Activated CD4-positive, alpha-beta memory T cell treated with anti-CD3 and anti-CD28 coated beads, Interleukin-2, amount 10 ng/mL, durations not matched to agents 7 days and 5 days (primary cell): ENCODE measurements around the gene ZBTB20. TPM values are rescaled to one million over a fixed set of nuclear protein-coding genes. Genes with fewer than 3 reads are reported as not detected.

Experiments
- CTCF ChIA-PET: fragments of 350-600 bp; sonication (Branson Sonifier 250); formaldehyde crosslinking; loops from one replicate; lab custom pipeline; 2021; ENCODE audit warnings: antibody characterized with exemption, inconsistent platforms; lab: Charles Lee
- POLR2A ChIA-PET: fragments of 350-600 bp; sonication (Branson Sonifier 250); formaldehyde crosslinking; loops from one replicate; lab custom pipeline; 2021; ENCODE audit warnings: antibody characterized with exemption; lab: Charles Lee
- DNase-seq: peaks from one replicate; pipeline ENCODE4 v3.0.0-alpha.2; 2020
- H3K27ac Mint-ChIP-seq: one replicate; pipeline ENCODE4 v1.8.0; 2021; ENCODE audit warnings: mild to moderate bottlenecking, mixed read lengths
- H3K27me3 Mint-ChIP-seq: one replicate; pipeline ENCODE4 v1.8.0; 2021; ENCODE audit warnings: mixed read lengths
- H3K36me3 Mint-ChIP-seq: one replicate; pipeline ENCODE4 v1.8.0; 2021; ENCODE audit warnings: low read depth, mixed read lengths
- H3K4me1 Mint-ChIP-seq: one replicate; pipeline ENCODE4 v1.8.0; 2021; ENCODE audit warnings: mixed read lengths
- H3K4me3 Mint-ChIP-seq: one replicate; pipeline ENCODE4 v1.8.0; 2021; ENCODE audit warnings: mild to moderate bottlenecking, mixed read lengths
- H3K9me3 Mint-ChIP-seq: one replicate; pipeline ENCODE4 v1.8.0; 2021; ENCODE audit warnings: mixed read lengths
- total RNA-seq, 2 experiments: library from RNA; stranded (reverse); gene quantifications; one replicate each; pipeline ENCODE4 v1.2.3, GENCODE V29; 2021

ZBTB20 gene
- total RNA-seq, 2 experiments from 2014 or later = 6.3 to 8.6 TPM

GRCh38 chr3:114538211-114538610 lies 608.9 kb downstream of the ZBTB20 start:
- POLR2A ChIA-PET = no interaction called here

DNA sequence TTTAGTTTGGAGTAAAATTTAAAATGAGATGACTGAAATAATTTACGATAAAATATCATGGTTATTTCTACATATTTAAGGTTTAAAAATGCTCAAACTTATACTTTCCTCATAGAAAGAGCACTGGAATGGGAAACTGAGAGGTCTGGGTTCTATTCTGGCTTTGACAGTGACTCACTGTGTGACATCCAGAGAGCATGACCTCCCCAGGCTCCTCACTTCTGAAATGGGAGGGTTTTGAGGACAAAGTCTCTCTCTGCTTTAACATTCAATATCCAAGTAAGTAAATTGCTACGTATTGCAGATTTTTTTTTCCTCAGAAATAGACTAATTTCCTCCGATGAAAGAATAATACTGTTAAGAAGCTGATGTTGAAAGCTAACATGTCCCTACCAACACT lies 618.6 kb downstream of the ZBTB20 start:
- DNase-seq = no peak
- H3K36me3 Mint-ChIP-seq = no peaks in the 10 kb centered on the region
- no peaks in the 10 kb centered on the region for H3K4me1 Mint-ChIP-seq
- CTCF ChIA-PET = interaction anchor here (0.6 to 0.7 kb wide), 2 partner anchors 360 to 375 kb away, joined by 3 to 4 read pairs; no protein-coding TSS in a partner anchor
- no peak overlapping the region for H3K4me3 Mint-ChIP-seq
- no peaks in the 10 kb centered on the region for H3K27me3 Mint-ChIP-seq
- H3K9me3 Mint-ChIP-seq = peaks cover 6% of the 10 kb centered on the region
- POLR2A ChIA-PET = no interaction called here
- H3K27ac Mint-ChIP-seq = no peak overlapping the region

More at GRCh38 chr3:114538211-114538610, 608.9 kb downstream of the ZBTB20 start:
- H3K4me3 Mint-ChIP-seq = no peak overlapping the region
- CTCF ChIA-PET = no interaction called here
- peaks cover 14% of the 10 kb centered on the region for H3K9me3 Mint-ChIP-seq
- peaks cover 3% of the 10 kb centered on the region for H3K36me3 Mint-ChIP-seq
- no peak for DNase-seq
- no peaks in the 10 kb centered on the region for H3K27me3 Mint-ChIP-seq
- no peaks in the 10 kb centered on the region for H3K4me1 Mint-ChIP-seq
- H3K27ac Mint-ChIP-seq = no peak overlapping the region

DNA sequence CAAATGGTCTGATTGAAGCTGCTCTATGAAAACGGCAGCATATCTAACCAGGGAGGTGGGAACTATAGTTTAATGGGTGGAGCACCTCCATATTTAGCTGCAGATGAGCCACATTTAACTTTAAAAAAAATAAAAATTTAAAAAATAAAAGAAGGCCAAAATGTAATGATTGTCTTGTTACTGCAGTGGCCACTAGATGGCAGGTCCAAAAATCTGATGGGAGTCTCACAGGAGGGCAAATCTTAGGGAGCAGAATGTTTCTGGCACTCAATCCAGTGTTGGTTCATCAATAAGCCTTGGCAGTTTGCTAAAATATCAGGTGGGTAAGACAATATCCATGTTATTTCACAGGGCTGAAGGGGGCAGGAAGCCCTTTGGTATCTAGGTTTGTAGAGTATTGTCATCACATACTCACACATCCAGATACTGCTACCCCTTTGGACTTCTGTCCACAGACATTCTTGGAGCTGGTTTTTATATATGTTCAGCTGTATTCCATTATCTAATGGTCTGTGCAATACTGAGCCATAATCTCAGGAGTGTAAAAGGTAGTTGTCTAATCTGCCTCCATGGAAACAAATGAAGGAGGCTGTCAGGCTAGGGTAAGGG lies 619.9 kb downstream of the ZBTB20 start:
- ChIA-PET CTCF (interaction anchor here (0.7 kb wide), 1 partner anchor 73 kb away, joined by 3 read pairs; no protein-coding TSS in a partner anchor), POLR2A (no interaction called here)
- Mint-ChIP-seq H3K4me1 (no peaks in the 10 kb centered on the region), H3K36me3 (no peaks in the 10 kb centered on the region), H3K27me3 (no peaks in the 10 kb centered on the region), H3K4me3 (no peak overlapping the region), H3K9me3 (peaks cover 2% of the 10 kb centered on the region), H3K27ac (no peak overlapping the region)
- no peak for DNase-seq

DNA sequence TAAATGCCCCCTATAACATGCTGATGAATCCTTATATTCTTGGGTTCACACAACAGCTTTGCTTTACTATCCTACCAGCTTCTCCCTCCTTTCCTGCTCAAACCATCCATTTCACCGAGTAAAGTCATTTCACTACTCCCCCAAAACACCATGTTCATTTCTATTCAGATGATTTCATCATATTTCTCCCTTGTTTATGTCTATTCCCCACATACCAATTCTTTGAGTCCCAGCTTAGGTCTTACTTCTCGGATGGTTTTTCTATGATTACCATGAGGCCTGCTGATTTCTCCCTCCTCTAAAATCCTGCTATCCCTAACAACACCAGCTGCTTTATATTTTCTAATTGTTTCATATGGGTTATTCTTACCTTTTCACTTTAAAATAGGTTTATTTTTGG lies 621.8 kb downstream of the ZBTB20 start:
- Mint-ChIP-seq H3K27ac (no peak overlapping the region), H3K4me1 (no peaks in the 10 kb centered on the region), H3K36me3 (no peaks in the 10 kb centered on the region), H3K27me3 (no peaks in the 10 kb centered on the region), H3K9me3 (no peaks in the 10 kb centered on the region), H3K4me3 (no peak overlapping the region)
- ChIA-PET POLR2A (no interaction called here), CTCF (interaction anchor here (0.8 kb wide), 1 partner anchor 10 kb away, joined by 3 read pairs; no protein-coding TSS in a partner anchor)
- DNase-seq = no peak

- POLR2A ChIA-PET = no interaction called here
- CTCF ChIA-PET = no interaction called here
- Mint-ChIP-seq H3K27me3 (no peaks in the 10 kb centered on the region), H3K36me3 (no peaks in the 10 kb centered on the region), H3K27ac (no peak overlapping the region), H3K4me3 (no peak overlapping the region), H3K9me3 (no peaks in the 10 kb centered on the region), H3K4me1 (no peaks in the 10 kb centered on the region)
- no peak for DNase-seq
These were observed 627.7 kb downstream of the ZBTB20 start for GRCh38 chr3:114519415-114519814.

DNA sequence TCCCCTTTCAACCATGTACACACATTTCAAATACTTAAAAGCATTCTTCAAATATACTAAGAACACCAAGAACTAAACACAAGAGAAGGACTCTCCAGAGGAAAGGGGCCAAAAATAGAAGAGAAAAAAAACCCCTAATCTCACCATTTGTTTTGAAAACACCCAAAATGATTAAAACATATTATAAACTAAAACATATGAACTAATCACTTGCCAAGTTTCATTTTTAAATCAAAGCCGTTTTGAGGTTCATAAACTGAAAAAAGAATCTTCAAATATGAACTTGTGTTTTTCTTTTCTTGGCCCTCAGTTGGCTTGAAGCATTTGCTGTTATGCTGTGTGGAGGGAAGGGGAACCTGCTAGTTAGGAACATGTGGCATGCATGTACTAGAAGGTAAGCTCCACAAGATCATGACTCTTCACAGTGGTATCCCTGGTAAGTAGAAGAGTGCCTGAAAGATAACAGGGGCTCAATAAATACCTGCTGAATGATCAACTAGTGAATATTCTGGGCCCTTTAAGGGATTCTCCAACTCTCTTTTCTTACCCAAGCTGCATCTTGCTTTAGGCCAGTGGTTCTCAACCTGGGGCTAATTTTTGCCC lies 628.8 kb downstream of the ZBTB20 start:
- Mint-ChIP-seq H3K4me3 (no peak overlapping the region), H3K27me3 (no peaks in the 10 kb centered on the region), H3K27ac (no peak overlapping the region), H3K9me3 (no peaks in the 10 kb centered on the region), H3K36me3 (no peaks in the 10 kb centered on the region), H3K4me1 (no peaks in the 10 kb centered on the region)
- POLR2A ChIA-PET = no interaction called here
- CTCF ChIA-PET = no interaction called here
- DNase-seq = no peak

GRCh38 chr3:114510201-114510600 lies 636.9 kb downstream of the ZBTB20 start:
- Mint-ChIP-seq H3K27ac (no peak overlapping the region), H3K36me3 (no peaks in the 10 kb centered on the region), H3K4me1 (no peaks in the 10 kb centered on the region), H3K4me3 (no peak overlapping the region), H3K27me3 (peaks cover 6% of the 10 kb centered on the region), H3K9me3 (no peaks in the 10 kb centered on the region)
- ChIA-PET POLR2A (no interaction called here), CTCF (no interaction called here)
- DNase-seq = no peak

GRCh38 chr3:114509756-114510155 lies 637.3 kb downstream of the ZBTB20 start:
- H3K27me3 Mint-ChIP-seq = peaks cover 10% of the 10 kb centered on the region
- no peak overlapping the region for H3K4me3 Mint-ChIP-seq
- H3K27ac Mint-ChIP-seq = no peak overlapping the region
- no peak for DNase-seq
- H3K36me3 Mint-ChIP-seq = no peaks in the 10 kb centered on the region
- no peaks in the 10 kb centered on the region for H3K9me3 Mint-ChIP-seq
- peaks cover 2% of the 10 kb centered on the region for H3K4me1 Mint-ChIP-seq
- POLR2A ChIA-PET = no interaction called here
- CTCF ChIA-PET = no interaction called here

DNA sequence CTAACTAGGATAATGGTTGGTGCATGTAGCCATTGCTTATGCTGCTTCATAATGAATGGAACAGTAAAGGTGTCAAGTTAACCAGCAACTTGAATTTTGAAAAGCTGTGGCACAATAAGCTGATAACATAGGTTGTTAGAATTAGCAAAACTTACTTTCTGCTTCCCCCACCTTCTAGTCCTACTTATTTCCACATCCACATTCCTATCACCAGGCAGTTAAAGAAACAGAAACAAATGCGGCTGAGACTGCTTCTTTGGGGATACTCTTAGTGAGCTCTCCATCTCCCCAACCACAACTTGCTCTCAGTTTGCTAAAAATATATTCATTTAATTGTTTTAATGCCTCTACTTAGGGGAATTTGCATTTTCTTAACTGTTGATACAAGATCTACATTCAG lies 638.1 kb downstream of the ZBTB20 start:
- Mint-ChIP-seq H3K4me3 (no peak overlapping the region), H3K27ac (no peak overlapping the region), H3K4me1 (peaks cover 2% of the 10 kb centered on the region), H3K36me3 (no peaks in the 10 kb centered on the region), H3K9me3 (no peaks in the 10 kb centered on the region), H3K27me3 (peaks cover 13% of the 10 kb centered on the region)
- DNase-seq = no peak
- ChIA-PET POLR2A (no interaction called here), CTCF (no interaction called here)

- Mint-ChIP-seq H3K9me3 (no peaks in the 10 kb centered on the region), H3K4me3 (no peak overlapping the region), H3K4me1 (peaks cover 2% of the 10 kb centered on the region), H3K27me3 (peaks cover 13% of the 10 kb centered on the region), H3K27ac (no peak overlapping the region), H3K36me3 (no peaks in the 10 kb centered on the region)
- ChIA-PET CTCF (no interaction called here), POLR2A (no interaction called here)
- no peak for DNase-seq
These were observed 638.9 kb downstream of the ZBTB20 start for GRCh38 chr3:114508208-114508607.

GRCh38 chr3:114506591-114507300 lies 640.3 kb downstream of the ZBTB20 start:
- Mint-ChIP-seq H3K27ac (no peak overlapping the region), H3K27me3 (peaks cover 17% of the 10 kb centered on the region), H3K9me3 (no peaks in the 10 kb centered on the region), H3K4me3 (no peak overlapping the region), H3K36me3 (no peaks in the 10 kb centered on the region), H3K4me1 (peaks cover 7% of the 10 kb centered on the region)
- DNase-seq = no peak
- ChIA-PET CTCF (no interaction called here), POLR2A (no interaction called here)

DNA sequence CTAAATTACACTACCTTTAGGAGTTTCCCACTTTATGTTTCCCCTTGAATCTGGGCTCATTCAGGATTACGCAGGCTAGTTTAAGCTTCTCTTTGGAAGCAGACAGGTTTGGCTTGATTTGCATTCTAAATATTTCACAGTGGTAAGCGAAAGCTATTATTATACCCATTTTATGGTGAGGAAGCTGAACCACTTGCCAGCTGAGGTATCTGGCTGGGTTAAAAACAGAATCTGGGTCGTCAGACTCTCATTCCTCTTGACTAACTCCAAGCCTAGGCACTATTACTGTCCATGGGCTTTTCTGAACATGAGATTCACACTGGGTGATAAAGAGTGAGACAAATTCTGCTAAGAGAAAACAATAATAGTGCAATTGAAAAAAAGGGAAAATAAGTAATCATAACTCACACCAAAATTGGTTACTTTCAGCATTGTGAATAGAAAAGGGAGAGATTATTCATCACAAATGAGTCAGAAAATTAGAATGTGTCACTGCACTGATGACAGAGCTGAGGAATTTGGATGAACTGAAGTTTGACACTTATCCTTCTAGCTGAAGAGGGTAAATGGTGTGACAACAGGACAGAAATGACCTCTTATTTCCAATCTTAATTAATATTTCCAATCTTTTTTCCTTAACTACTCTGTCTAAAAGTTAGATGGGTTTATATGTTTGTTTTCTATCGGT lies 642.0 kb downstream of the ZBTB20 start:
- DNase-seq = no peak
- Mint-ChIP-seq H3K27ac (no peak overlapping the region), H3K36me3 (no peaks in the 10 kb centered on the region), H3K9me3 (no peaks in the 10 kb centered on the region), H3K27me3 (peaks cover 19% of the 10 kb centered on the region), H3K4me3 (no peak overlapping the region), H3K4me1 (peaks cover 10% of the 10 kb centered on the region)
- POLR2A ChIA-PET = interaction anchor here (1.0 kb wide), 1 partner anchor 21 kb away, joined by 3 read pairs; no protein-coding TSS in a partner anchor
- CTCF ChIA-PET = no interaction called here

- Mint-ChIP-seq H3K27ac (no peak overlapping the region), H3K27me3 (peaks cover 29% of the 10 kb centered on the region), H3K4me3 (no peak overlapping the region), H3K9me3 (no peaks in the 10 kb centered on the region), H3K4me1 (peaks cover 18% of the 10 kb centered on the region), H3K36me3 (no peaks in the 10 kb centered on the region)
- ChIA-PET CTCF (no interaction called here), POLR2A (no interaction called here)
- no peak for DNase-seq
These were observed 644.9 kb downstream of the ZBTB20 start for GRCh38 chr3:114502204-114502603.
